Tongue (tissue), 2 donors: ENCODE measurements around the gene OSTC. TPM values are rescaled to one million over a fixed set of nuclear protein-coding genes. Genes with fewer than 3 reads are reported as not detected.
"Not testable (repeated sequence)": the region's sequence is repeated elsewhere in the genome, so short reads cannot be mapped to it uniquely, and the experiment has no call there.

ENCODE experiments used
- DNase-seq: peaks from one replicate; pipeline ENCODE4 v3.0.0-alpha.2; 2015
- total RNA-seq: library from RNA; depleted of rRNA; stranded (reverse); fragments of >200 nt; gene quantifications from one replicate; pipeline ENCODE4 v1.2.3, GENCODE V29; 2014

The OSTC gene
- total RNA-seq, 1 donor from 2014 or later = 85.3 TPM

DNA sequence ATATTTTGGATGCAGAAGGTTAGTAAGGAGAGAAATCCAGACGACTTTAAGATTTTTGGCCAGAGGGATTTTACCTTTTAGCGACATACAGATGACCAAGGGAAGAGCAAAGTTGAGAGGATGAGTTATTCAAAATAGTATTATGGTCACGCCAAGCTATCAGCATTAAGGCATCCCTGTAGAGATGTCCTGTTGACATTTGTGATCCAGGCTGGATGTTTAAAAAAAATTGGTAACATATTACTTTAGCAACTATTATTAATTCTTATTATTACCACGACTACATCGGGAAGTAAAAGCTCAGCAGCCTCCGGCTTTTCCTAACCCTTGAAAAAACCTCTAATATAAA lies 562 bp upstream of the OSTC start:
- DNase-seq = no peak

DNA sequence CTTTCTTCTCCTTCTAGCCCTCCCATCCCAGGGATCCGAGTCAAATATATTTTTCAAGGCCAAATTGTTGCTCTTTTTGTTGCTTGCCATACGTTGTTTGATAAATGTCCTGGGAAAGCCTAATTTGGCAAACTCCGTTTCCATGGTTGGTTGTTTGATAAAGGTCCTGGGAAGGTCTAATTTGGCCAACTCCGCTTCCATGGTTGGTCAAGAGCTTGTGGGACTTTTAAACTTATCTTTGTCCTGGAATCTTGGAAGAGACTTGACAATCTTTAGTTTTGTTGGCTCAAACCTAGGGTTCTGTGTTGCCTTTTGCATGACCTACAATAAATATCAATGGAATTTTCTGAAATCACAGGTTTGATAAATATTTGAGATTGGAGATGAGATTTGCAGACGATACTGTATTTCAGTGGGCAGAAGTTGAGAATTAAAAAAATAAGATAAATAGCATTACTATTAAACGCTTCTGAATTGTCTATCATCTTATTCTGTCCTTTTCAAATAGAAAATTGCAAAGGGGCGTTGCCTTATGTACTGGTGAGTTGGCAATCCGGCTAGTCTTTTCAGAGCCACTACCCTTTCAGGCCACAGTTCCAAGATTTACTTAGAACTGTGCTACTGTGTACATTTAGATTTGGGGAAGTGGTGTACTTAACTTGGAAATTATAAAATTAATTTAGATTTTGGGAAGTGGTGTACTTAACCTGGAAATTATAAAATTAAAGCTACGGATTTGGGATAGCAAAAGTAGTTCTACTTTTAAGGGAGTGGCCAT lies 804 bp downstream of the OSTC start:
- DNase-seq = peak; percentile 27

GRCh38 chr4:108662629-108663028 lies 12.2 kb downstream of the OSTC start:
- DNase-seq = no peak

DNA sequence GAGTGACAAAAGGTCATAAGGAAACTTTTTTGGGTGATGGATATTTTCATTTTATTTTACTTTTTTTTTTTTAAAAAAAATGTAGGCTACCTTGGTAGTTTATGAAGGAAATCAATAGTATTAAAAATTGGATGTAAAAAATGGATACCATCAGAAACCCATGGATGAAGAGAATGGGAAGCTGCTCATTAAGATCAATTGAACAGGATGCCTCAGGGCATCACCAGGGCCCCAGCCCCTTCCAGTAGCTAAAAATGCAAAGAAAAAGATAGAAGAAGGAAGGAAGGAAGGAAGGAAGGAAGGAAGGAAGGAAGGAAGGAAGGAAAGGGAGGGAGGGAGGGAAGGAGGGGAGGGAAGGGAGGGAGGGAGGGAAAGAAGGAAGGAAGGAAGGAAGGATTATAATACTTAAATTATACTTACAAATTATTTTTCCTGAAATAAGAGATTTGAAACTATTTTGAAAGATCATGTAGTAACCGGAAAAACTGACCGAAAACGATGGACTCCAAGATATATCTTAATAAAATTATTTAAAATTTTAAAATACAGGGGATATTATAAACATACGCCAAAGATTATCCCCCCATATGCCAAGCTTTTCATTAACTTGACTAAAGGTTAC lies 24.1 kb downstream of the OSTC start:
- DNase-seq = no peak

- DNase-seq = no peak
These were observed 31.0 kb downstream of the OSTC start for GRCh38 chr4:108681321-108681809.

DNA sequence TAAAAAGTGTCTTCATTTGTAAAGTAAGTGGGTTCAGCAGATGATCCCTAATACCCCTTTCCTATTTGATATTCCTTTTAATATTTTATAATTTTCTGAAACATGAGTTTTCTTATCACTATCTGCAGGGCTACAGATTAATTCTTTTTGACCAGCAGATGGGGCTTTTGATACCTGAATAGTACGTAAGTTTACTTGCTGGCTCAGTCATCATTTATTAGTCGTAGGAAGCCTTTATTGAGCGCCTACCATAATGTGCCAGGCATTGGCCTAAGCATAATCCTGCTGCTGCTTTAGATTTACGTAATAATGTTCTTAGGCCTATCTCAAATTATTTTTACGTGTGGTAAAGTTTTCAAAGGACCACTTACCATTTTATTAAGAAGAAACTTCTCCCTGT lies 33.1 kb downstream of the OSTC start:
- peak; percentile 13 for DNase-seq

- no peak for DNase-seq
These were observed 34.8 kb downstream of the OSTC start for GRCh38 chr4:108685036-108685686.

DNA sequence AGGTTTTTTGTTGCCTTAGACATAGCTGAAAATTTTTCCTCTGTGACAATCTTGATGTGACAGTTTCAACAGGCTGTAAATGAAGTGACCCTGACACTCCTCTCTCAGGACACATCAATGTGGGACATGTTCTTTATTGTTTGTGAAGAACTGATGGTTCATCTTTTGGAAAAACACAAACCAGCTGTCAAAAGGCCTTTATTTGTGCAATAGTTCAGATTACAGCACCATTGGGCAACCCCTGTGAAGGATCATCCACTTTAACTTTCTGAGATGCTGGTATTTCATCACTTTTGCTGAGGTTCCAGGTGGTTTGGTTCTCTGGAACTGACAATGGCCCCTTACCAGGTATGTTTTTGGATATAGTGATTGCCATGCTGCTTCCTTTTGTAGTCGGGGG lies 40.3 kb downstream of the OSTC start:
- DNase-seq = no peak

DNA sequence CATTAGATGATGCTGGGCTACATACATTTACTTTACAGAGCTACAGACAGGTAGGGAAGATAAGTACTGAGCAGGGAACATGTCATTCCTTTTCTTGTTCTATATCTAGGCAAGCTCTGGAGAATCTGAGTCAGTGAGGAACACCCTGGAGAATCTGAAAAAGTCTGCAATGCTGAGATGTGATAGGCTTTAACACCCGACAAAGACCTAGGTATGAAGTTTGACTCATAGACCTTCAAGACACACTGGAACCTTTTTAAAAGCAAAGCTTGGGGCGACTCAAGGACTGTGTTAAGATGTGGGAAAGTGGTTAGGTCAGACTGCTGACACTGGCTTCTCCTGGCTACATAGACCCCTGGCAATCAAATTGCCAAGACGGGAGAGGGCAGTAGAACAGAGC lies 42.8 kb downstream of the OSTC start:
- DNase-seq = no peak

- DNase-seq = no peak
These were observed 43.4 kb downstream of the OSTC start for GRCh38 chr4:108693819-108694218.

GRCh38 chr4:108694423-108694822 lies 44.0 kb downstream of the OSTC start:
- no peak for DNase-seq

- DNase-seq = no peak
These were observed 44.7 kb downstream of the OSTC start for GRCh38 chr4:108695062-108695461.

DNA sequence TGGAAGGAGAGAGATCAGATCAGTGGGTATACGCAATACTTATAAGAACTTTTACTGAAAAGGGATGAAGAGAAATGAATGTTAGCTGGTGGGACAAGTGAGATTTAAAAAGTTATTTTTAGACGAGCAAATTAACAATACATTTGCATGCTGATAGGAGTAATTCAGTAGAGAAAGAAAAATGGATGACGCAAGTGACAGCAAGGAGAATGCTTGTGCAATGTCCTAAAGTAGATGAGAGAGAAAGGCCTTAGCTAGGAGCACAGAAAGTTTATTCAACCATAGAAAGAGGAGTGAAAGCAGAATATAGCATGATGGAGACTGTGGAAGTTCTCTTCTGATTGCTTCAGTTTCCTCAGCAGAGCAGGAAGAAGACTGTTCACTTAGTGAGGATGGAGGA lies 45.8 kb downstream of the OSTC start:
- DNase-seq = no peak

- no peak for DNase-seq
These were observed 49.8 kb downstream of the OSTC start for GRCh38 chr4:108700081-108700757.

DNA sequence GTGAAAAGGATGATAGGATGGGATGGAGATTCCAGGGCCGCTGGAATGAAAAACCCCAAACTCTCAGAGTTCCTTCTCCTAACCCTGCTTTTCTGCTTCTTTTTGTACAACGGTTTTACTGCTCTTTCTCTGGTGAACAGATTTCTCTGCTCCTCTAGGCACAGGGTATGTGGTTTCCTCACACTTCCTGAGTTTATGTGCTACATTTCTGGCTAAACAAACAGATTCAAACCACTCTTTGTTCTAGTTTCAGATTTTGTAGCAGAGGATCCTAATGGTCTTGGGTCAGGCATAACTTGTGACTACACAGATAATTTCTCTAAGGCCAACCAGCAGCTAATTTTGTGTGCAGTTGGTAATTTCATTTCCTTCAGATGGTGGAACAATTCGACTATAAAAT lies 52.6 kb downstream of the OSTC start:
- no peak for DNase-seq

GRCh38 chr4:108703370-108703769 lies 53.0 kb downstream of the OSTC start:
- no peak for DNase-seq

GRCh38 chr4:108703966-108704365 lies 53.6 kb downstream of the OSTC start:
- DNase-seq = no peak

DNA sequence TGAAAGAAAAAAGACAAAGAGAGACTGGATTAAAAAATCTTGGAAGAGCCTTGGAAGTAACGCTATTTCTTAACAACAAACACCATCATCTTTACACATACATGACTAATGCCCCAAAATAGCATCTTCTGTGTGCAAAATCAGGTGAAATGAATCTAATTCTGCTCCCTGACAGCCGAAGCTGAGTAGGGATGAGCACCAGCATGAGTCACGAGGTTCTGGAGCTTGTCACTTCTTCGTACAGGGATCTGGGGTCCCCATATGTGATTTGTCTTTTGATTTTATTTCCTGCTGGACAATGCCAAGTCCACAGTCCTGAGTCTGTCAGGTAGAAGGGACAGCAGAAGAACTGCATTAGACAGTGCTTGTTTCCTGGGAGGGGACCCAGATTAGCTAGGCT lies 55.9 kb downstream of the OSTC start:
- no peak for DNase-seq

- DNase-seq = no peak
These were observed 58.8 kb downstream of the OSTC start for GRCh38 chr4:108709234-108709633.

- no peak for DNase-seq
These were observed 59.3 kb downstream of the OSTC start for GRCh38 chr4:108709722-108710121.

DNA sequence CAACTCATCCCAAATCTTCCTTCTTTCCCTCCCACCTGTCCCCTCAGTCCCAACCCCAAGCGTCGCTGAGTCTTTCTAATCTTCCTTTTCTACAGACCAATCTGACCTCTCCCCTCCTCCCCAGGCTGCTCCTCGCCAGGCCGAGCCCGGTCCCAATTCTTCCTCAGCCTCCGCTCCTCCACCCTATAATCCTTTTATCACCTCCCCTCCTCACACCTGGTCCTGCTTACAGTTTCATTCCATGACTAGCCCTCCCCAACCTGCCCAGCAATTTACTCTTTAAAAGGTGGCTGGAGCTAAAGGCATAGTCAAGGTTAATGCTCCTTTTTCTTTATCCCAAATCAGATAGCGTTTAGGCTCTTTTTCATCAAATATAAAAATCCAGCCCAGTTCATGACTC lies 60.2 kb downstream of the OSTC start:
- DNase-seq = not testable (repeated sequence)

DNA sequence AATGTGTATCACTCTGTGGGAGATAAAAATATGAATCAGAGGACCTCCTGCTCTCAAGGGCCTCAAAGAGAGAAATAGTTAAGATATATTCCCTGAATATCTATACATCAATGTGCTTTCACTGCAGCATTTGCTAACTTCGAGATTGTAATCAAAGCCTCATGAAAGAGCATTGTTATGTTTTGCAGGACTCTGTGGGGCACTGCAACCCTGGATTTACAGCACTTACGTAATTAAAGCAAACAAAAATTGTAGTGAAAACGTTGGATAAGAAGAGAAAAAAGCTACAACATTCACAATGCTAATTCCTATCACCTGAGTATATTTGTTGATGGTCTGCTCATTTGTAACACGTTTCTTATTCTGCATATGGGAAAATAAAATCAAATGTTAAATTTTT lies 64.5 kb downstream of the OSTC start:
- DNase-seq = no peak

- no peak for DNase-seq
These were observed 65.9 kb downstream of the OSTC start for GRCh38 chr4:108716340-108716739.
